ENCODE data around the gene CAMK1D. TPM values are rescaled to one million over a fixed set of nuclear protein-coding genes. Genes with fewer than 3 reads are reported as not detected.

CAMK1D gene
- polyA plus RNA-seq, 1 donor: 8.4 TPM

DNA sequence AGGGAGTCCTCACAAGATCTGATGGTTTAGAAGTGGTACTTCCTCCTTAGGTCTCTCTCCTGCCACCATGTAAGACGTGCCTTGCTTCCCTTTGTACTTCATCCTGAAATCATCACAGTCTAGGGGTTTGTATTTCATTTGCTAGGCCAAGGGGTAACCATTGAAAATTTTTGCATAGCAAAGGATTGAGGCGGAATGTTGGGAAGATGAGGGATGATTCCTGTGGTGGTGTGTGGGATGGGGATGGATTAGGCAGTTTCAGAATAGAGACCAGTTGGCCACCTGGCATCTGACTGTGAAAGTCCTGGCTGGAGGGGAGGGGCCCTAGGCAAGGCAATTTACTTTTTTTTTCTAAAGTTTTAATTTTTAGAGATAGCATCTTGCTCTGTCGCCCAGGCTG, 222.9 kb downstream of the CAMK1D start:
- WGBS (ENCODE audit: insufficient coverage, low lambda C conversion rate): no CpG with 5 or more reads among the region's 3 CpGs
- no peaks in the 10 kb centered on the region for H3K36me3 ChIP-seq (ENCODE audit: control insufficient read depth, insufficient read depth, low read length)
- H3K4me3 ChIP-seq (ENCODE audit: low read length): no peak overlapping the region

DNA sequence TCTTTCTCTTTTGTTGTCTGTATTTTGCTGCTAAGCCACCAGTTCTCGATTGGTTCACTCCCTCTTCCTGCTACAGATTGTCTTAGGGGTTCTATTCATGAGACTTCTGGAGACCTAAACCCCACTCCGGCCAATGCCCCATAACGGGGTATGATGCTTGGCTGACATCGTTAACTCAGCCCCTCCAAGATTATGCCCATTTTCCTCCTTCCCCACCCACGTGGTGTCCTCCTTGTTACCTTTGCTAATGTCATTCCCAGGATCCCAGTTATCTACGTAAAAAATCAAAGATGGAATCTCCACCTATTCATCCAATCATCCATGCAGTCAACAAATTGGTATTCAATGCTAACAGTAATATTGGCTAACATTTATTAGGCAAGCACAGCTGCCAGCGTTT, 228.3 kb downstream of the CAMK1D start:
- Histone ChIP-seq H3K9me3 (ENCODE audit: control insufficient read depth, low read depth, low read length) (no peaks in the 10 kb centered on the region), H3K4me1 (ENCODE audit: control insufficient read depth, insufficient read depth, low read length) (peaks cover 3% of the 10 kb centered on the region), H3K36me3 (ENCODE audit: control insufficient read depth, insufficient read depth, low read length) (no peaks in the 10 kb centered on the region), H3K4me3 (ENCODE audit: low read length) (no peak overlapping the region), H3K27ac (ENCODE audit: low read length) (no peak overlapping the region), H3K27me3 (ENCODE audit: control insufficient read depth, insufficient read depth, low read length) (no peaks in the 10 kb centered on the region)
- no peak for DNase-seq
- 92% methylated on average over 2 of the region's 7 CpGs for WGBS (ENCODE audit: insufficient coverage, low lambda C conversion rate)

More for the DNA sequence above, 222.9 kb downstream of the CAMK1D start:
- H3K27ac ChIP-seq (ENCODE audit: low read length): no peak overlapping the region
- H3K27me3 ChIP-seq (ENCODE audit: control insufficient read depth, insufficient read depth, low read length): no peaks in the 10 kb centered on the region
- DNase-seq: no peak
- no peaks in the 10 kb centered on the region for H3K4me1 ChIP-seq (ENCODE audit: control insufficient read depth, insufficient read depth, low read length)
- no peaks in the 10 kb centered on the region for H3K9me3 ChIP-seq (ENCODE audit: control insufficient read depth, low read depth, low read length)

DNA sequence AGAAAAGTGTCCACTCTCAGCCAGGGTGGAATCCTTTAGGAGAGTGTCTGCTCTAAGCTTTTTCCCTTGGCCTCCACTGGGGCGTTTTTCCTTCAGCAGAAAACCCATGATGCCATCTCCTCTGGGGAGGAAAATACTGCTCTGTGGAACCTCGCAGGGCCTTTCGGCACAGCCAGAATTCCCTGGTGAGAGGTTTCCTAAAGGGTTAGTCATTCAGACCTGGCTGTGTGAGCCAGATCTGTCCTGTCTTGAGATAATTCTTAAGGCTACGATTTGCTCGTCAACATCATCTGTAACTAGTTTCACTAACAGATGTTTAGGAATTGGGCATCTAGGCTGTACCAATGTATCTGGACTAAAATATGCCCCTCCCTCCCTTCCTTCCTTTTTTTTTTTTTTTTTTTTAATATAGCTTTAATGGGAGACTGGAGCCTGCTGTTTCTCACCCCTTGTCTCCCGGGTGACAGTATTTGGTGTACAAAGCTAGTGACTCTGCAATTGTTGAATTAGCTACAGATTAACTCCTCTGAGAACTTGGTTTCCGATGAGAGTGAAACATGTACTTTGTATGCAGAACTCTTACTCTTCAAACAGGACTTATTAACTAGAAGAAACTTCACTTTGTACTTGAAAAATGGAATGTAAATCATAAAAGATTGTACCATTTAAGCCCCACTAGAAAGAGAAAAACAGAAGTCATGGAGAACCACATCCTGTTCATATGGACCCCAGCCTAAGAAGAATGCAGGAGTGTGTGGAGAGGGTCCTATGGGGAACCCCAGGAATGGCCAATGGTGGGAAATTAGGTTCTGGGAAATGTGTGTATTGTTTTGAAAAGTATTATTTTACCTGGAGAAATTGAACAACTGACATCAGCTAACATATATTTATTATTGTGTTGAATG, 230.9 kb downstream of the CAMK1D start:
- peak in 1 of 2 donors; percentile 73 for DNase-seq

DNA sequence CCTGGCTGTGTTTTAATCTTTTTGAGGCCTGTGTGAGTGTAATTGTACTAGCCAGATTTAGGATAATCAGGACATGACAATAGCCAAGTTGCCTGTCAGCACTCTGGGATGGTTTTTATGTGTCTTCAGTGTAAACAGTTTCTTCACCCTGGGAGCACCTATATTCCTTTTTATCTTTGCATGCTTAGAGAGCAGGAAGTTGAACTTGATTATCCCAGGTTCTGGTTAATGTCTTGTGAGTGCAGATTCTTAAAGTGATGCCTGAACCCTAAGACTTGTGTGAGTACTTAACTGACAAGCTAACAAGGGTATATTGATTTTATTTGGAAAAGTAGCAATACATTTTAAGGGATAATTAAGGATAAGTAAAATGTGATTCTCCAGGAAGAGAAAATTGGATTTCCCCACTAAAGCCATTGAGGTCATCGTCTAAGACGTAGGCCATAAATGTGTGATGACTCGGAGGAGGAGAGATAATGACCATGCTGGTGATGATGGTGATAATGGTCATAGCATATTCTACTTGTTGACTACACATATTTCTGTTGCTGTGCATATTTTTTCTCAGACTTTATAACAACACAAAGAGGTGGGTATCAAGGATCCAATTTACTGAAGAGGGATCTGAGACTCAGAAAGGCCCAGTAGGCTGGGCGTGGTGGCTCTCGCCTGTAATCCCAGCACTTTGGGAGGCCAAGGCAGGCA, 234.7 kb downstream of the CAMK1D start:
- Histone ChIP-seq H3K36me3 (ENCODE audit: control insufficient read depth, insufficient read depth, low read length) (no peaks in the 10 kb centered on the region), H3K27ac (ENCODE audit: low read length) (no peak overlapping the region), H3K4me3 (ENCODE audit: low read length) (no peak overlapping the region), H3K4me1 (ENCODE audit: control insufficient read depth, insufficient read depth, low read length) (peaks cover 3% of the 10 kb centered on the region), H3K9me3 (ENCODE audit: control insufficient read depth, low read depth, low read length) (no peaks in the 10 kb centered on the region), H3K27me3 (ENCODE audit: control insufficient read depth, insufficient read depth, low read length) (no peaks in the 10 kb centered on the region)
- DNase-seq: no peak
- WGBS (ENCODE audit: insufficient coverage, low lambda C conversion rate): no CpG with 5 or more reads among the region's 5 CpGs

More for the DNA sequence above, 230.9 kb downstream of the CAMK1D start:
- peaks cover 3% of the 10 kb centered on the region for H3K4me1 ChIP-seq (ENCODE audit: control insufficient read depth, insufficient read depth, low read length)
- no CpG with 5 or more reads among the region's 7 CpGs for WGBS (ENCODE audit: insufficient coverage, low lambda C conversion rate)
- no peaks in the 10 kb centered on the region for H3K9me3 ChIP-seq (ENCODE audit: control insufficient read depth, low read depth, low read length)
- H3K4me3 ChIP-seq (ENCODE audit: low read length): no peak overlapping the region
- no peaks in the 10 kb centered on the region for H3K27me3 ChIP-seq (ENCODE audit: control insufficient read depth, insufficient read depth, low read length)
- H3K27ac ChIP-seq (ENCODE audit: low read length): peak overlapping the region; percentile 30
- no peaks in the 10 kb centered on the region for H3K36me3 ChIP-seq (ENCODE audit: control insufficient read depth, insufficient read depth, low read length)

- H3K27ac ChIP-seq (ENCODE audit: low read length): no peak overlapping the region
- H3K36me3 ChIP-seq (ENCODE audit: control insufficient read depth, insufficient read depth, low read length): no peaks in the 10 kb centered on the region
- no peaks in the 10 kb centered on the region for H3K4me1 ChIP-seq (ENCODE audit: control insufficient read depth, insufficient read depth, low read length)
- 83% methylated on average over 1 of the region's 4 CpGs for WGBS (ENCODE audit: insufficient coverage, low lambda C conversion rate)
- no peaks in the 10 kb centered on the region for H3K9me3 ChIP-seq (ENCODE audit: control insufficient read depth, low read depth, low read length)
- H3K27me3 ChIP-seq (ENCODE audit: control insufficient read depth, insufficient read depth, low read length): no peaks in the 10 kb centered on the region
- no peak for DNase-seq
- no peak overlapping the region for H3K4me3 ChIP-seq (ENCODE audit: low read length)
Observed at GRCh38 chr10:12586741-12587140, 237.4 kb downstream of the CAMK1D start.

DNA sequence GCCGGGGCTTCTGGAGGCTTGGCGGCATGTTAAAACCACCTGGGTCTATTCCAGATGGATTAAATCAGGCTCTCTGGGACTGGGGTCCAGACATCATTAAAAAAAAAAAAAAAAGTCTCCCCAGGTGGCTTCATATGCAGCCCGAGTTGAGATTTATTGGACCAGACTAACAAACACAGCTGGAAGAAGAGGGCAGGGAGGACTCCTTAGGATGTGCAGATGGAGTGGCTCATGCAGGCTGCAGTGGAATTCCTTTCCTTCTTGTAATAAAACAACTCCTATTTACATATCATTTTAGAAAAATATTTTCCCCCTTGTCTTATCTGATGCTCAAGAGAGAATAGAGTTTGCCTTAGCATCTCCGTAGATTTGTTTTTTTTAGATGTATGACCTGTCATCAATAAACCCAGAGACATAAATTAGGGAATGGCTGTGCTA, 238.1 kb downstream of the CAMK1D start:
- Histone ChIP-seq H3K27me3 (ENCODE audit: control insufficient read depth, insufficient read depth, low read length) (no peaks in the 10 kb centered on the region), H3K9me3 (ENCODE audit: control insufficient read depth, low read depth, low read length) (no peaks in the 10 kb centered on the region), H3K27ac (ENCODE audit: low read length) (no peak overlapping the region), H3K36me3 (ENCODE audit: control insufficient read depth, insufficient read depth, low read length) (no peaks in the 10 kb centered on the region), H3K4me3 (ENCODE audit: low read length) (no peak overlapping the region), H3K4me1 (ENCODE audit: control insufficient read depth, insufficient read depth, low read length) (no peaks in the 10 kb centered on the region)
- no CpG with 5 or more reads among the region's 4 CpGs for whole genome bisulfite sequencing (ENCODE audit: insufficient coverage, low lambda C conversion rate)
- no peak for DNase-seq

DNA sequence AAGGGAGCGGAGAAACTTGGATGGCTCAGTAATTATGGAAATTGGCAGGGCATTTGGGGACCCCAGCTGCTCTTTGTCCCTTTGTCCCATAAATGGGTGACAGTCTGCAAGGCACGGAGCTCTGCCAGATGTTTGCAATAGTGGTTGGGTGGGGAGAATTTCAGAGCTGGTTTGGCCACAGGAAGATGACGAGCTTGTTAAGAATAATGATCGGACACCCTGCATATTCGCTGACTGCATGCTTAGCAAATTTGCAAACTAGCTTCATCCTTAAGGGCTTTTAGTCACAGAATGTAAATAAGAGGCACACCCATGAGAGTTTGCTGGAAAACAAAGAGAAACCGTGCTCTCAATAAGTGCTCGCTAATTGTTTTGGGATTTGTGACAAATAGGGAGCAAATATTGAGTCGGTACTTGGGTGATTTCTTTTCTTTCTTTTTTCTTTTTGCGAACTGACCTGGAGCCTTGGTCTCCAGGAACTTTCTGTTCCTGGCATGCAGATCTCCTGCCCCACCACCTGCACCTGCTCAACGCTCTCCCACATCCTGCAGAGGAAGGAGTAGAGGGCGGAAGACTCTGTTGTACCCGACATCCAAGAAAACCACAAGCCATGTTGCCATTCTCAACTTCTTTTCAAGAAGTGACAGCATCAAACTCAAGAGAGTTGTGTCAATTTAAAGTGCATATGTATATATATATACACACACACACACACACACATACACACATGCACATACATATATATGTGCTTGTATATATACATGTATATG, 238.9 kb downstream of the CAMK1D start:
- WGBS (ENCODE audit: insufficient coverage, low lambda C conversion rate): no CpG with 5 or more reads among the region's 12 CpGs
- H3K4me1 ChIP-seq (ENCODE audit: control insufficient read depth, insufficient read depth, low read length): no peaks in the 10 kb centered on the region
- no peak overlapping the region for H3K27ac ChIP-seq (ENCODE audit: low read length)
- no peaks in the 10 kb centered on the region for H3K9me3 ChIP-seq (ENCODE audit: control insufficient read depth, low read depth, low read length)
- H3K27me3 ChIP-seq (ENCODE audit: control insufficient read depth, insufficient read depth, low read length): no peaks in the 10 kb centered on the region
- no peak for DNase-seq
- no peak overlapping the region for H3K4me3 ChIP-seq (ENCODE audit: low read length)
- H3K36me3 ChIP-seq (ENCODE audit: control insufficient read depth, insufficient read depth, low read length): no peaks in the 10 kb centered on the region

DNA sequence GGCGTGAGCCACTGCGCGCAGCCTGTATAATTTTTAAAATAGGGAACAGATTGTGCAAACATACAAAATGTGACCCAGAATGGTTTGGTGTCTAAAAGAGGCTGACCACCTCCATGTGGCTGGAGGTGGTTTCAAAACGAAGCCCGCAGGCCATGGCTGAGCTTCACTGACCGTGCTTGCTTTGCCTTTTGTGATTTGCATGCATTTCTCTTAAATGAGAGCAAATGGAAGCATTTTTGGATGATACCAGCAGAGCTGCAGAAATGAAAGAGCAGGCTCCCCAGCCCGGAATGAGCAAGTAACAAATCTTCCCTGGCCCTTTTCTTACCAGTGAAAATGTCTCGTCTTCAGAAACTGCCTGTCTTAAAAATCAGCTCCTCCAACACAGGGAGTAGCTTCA, 239.9 kb downstream of the CAMK1D start:
- 49% methylated on average over 2 of the region's 8 CpGs for WGBS (ENCODE audit: insufficient coverage, low lambda C conversion rate)
- no peak for DNase-seq
- H3K36me3 ChIP-seq (ENCODE audit: control insufficient read depth, insufficient read depth, low read length): no peaks in the 10 kb centered on the region
- H3K4me1 ChIP-seq (ENCODE audit: control insufficient read depth, insufficient read depth, low read length): no peaks in the 10 kb centered on the region
- no peak overlapping the region for H3K4me3 ChIP-seq (ENCODE audit: low read length)
- H3K27ac ChIP-seq (ENCODE audit: low read length): no peak overlapping the region
- no peaks in the 10 kb centered on the region for H3K9me3 ChIP-seq (ENCODE audit: control insufficient read depth, low read depth, low read length)
- H3K27me3 ChIP-seq (ENCODE audit: control insufficient read depth, insufficient read depth, low read length): no peaks in the 10 kb centered on the region

DNA sequence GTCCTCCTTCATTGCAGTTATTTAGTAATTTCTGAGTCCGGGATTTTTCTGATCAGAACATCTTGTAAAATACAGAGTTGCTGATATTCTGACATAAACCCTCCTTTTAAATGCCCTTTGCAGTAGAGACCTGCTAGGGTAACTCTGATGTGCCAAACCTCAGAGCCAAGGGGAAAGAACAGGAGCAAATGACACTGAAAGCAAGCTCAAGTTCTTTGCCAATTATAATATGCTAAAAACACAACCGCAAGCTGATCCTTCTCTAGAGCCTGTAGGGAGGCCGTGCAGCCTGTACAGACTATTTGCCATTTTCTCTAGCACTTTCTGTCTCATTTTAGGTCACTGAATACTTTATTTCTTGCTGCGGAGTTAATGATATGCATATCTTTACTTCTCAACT, 240.4 kb downstream of the CAMK1D start:
- no peak overlapping the region for H3K27ac ChIP-seq (ENCODE audit: low read length)
- H3K4me1 ChIP-seq (ENCODE audit: control insufficient read depth, insufficient read depth, low read length): no peaks in the 10 kb centered on the region
- no peak for DNase-seq
- no peaks in the 10 kb centered on the region for H3K36me3 ChIP-seq (ENCODE audit: control insufficient read depth, insufficient read depth, low read length)
- H3K4me3 ChIP-seq (ENCODE audit: low read length): no peak overlapping the region
- H3K9me3 ChIP-seq (ENCODE audit: control insufficient read depth, low read depth, low read length): no peaks in the 10 kb centered on the region
- WGBS (ENCODE audit: insufficient coverage, low lambda C conversion rate): 100% methylated on average over 1 of the region's 4 CpGs
- no peaks in the 10 kb centered on the region for H3K27me3 ChIP-seq (ENCODE audit: control insufficient read depth, insufficient read depth, low read length)

All from large intestine (tissue), 3 donors.